Measurements from ENCODE around the gene SGPL1.

The SGPL1 gene

GRCh38 chr10:70894416-70894815, 78.7 kb downstream of the SGPL1 start:
- no peaks in the 10 kb centered on the region for H3K9me3 ChIP-seq
- no peaks in the 10 kb centered on the region for H3K27me3 ChIP-seq
- no peaks in the 10 kb centered on the region for H3K36me3 ChIP-seq
- no peak overlapping the region for H3K27ac ChIP-seq
- peaks cover 7 to 13% of the 10 kb centered on the region in 2 experiments for H3K4me1 ChIP-seq (ENCODE audit: control insufficient read depth in 1 of 2, insufficient read depth in 1 of 2, low read depth in 1 of 2, low read length in 1 of 2)
- TF ChIP-seq CTCF (IDR thresholded peaks at IDR 0.05), result no peak
- H3K4me3 ChIP-seq (ENCODE audit: low read depth in 1 of 2, low read length in 1 of 2), result no peak overlapping the region

GRCh38 chr10:70896551-70896950, 80.8 kb downstream of the SGPL1 start:
- no peak overlapping the region for H3K4me3 ChIP-seq (ENCODE audit: low read depth in 1 of 2, low read length in 1 of 2)
- no peak for TF ChIP-seq CTCF (IDR thresholded peaks at IDR 0.05)
- no peaks in the 10 kb centered on the region for H3K27me3 ChIP-seq
- no peak overlapping the region for H3K27ac ChIP-seq
- no peaks in the 10 kb centered on the region for H3K36me3 ChIP-seq
- H3K4me1 ChIP-seq (ENCODE audit: control insufficient read depth in 1 of 2, insufficient read depth in 1 of 2, low read depth in 1 of 2, low read length in 1 of 2), result peaks cover 8 to 18% of the 10 kb centered on the region in 2 experiments
- H3K9me3 ChIP-seq, result no peaks in the 10 kb centered on the region

GRCh38 chr10:70898687-70899086, 82.9 kb downstream of the SGPL1 start:
- TF ChIP-seq CTCF (IDR thresholded peaks at IDR 0.05), result no peak
- no peak overlapping the region for H3K4me3 ChIP-seq (ENCODE audit: low read depth in 1 of 2, low read length in 1 of 2)
- H3K36me3 ChIP-seq, result no peaks in the 10 kb centered on the region
- H3K27ac ChIP-seq, result no peak overlapping the region
- H3K27me3 ChIP-seq, result no peaks in the 10 kb centered on the region
- peaks cover 5 to 11% of the 10 kb centered on the region in 2 experiments for H3K4me1 ChIP-seq (ENCODE audit: control insufficient read depth in 1 of 2, insufficient read depth in 1 of 2, low read depth in 1 of 2, low read length in 1 of 2)
- H3K9me3 ChIP-seq, result no peaks in the 10 kb centered on the region

- no peak overlapping the region for H3K4me3 ChIP-seq (ENCODE audit: low read depth in 1 of 2, low read length in 1 of 2)
- no peaks in the 10 kb centered on the region for H3K36me3 ChIP-seq
- H3K27me3 ChIP-seq, result no peaks in the 10 kb centered on the region
- H3K27ac ChIP-seq, result no peak overlapping the region
- TF ChIP-seq CTCF (IDR thresholded peaks at IDR 0.05), result no peak
- peaks cover 5 to 9% of the 10 kb centered on the region in 2 experiments for H3K4me1 ChIP-seq (ENCODE audit: control insufficient read depth in 1 of 2, insufficient read depth in 1 of 2, low read depth in 1 of 2, low read length in 1 of 2)
- H3K9me3 ChIP-seq, result no peaks in the 10 kb centered on the region
Observed at GRCh38 chr10:70899096-70899495, 83.3 kb downstream of the SGPL1 start.

GRCh38 chr10:70901276-70901878, 85.6 kb downstream of the SGPL1 start:
- Histone ChIP-seq H3K27ac (no peak overlapping the region), H3K27me3 (no peaks in the 10 kb centered on the region), H3K4me3 (ENCODE audit: low read depth in 1 of 2, low read length in 1 of 2) (no peak overlapping the region), H3K9me3 (no peaks in the 10 kb centered on the region), H3K4me1 (ENCODE audit: control insufficient read depth in 1 of 2, insufficient read depth in 1 of 2, low read depth in 1 of 2, low read length in 1 of 2) (peaks cover 5 to 9% of the 10 kb centered on the region in 2 experiments), H3K36me3 (no peaks in the 10 kb centered on the region)
- no peak for TF ChIP-seq CTCF (IDR thresholded peaks at IDR 0.05)
